Bone marrow (tissue), 2 donors: ENCODE measurements around the gene MICB.
A peak's percentile ranks its signal among the peaks of the same experiment; 100 is the strongest.
"Not testable (repeated sequence)": the region's sequence is repeated elsewhere in the genome, so short reads cannot be mapped to it uniquely, and the experiment has no call there.

Experiments used
- DNase-seq, 2 donors: peaks; one replicate each; lab custom pipeline; 2025; lab: John Stamatoyannopoulos, UW

Gene MICB

GRCh38 chr6:31497531-31498476 lies at the start of gene MICB:
TSS of gene MICB (plus strand) at chr6:31498145. CDS start at chr6:31498194, 49 bp downstream.
- peak; percentile 35 to 66 for DNase-seq

DNA sequence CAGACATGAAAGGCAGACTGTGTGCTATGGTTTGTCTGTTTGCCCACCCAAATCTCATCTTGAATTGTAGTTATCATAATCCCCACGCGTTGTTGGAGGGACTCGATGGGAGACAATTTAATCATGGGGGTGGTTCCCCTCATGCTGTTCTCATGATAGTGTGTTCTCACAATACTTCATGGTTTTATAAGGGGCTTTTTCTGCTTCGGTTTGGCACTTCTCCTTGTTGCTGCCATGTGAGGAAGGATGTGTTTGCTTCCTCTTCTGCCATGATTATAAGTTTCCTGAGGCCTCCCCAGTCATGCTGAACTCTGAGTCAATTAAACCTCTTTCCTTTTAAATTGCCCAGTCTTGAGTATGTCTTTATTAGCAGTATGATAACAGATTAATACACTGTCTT lies 47.2 kb upstream of the MICB start:
- peak in 1 of 2 donors; percentile 13 for DNase-seq

- DNase-seq: no peak
These were observed 45.1 kb upstream of the MICB start for GRCh38 chr6:31452859-31453258.

DNA sequence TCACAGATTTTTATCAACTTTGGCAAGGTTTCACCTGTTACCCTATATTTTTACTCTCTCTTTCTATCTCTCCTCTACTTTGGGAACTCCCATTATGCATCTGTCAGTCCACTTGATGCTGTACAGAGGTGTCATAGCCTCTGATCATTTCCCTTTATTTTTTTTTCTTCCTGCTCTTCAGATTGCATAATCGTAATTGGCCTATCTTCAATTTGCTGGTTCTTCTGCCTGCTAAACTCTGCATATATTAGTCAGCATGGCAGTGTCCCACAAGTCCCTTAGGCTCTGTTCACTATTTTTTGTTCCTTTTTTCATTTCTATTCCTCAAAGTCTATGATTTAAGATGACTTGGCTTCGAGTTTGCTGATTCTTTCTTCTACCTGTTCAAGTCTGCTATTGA lies 44.7 kb upstream of the MICB start:
- peak in 1 of 2 donors; percentile 33 for DNase-seq

DNA sequence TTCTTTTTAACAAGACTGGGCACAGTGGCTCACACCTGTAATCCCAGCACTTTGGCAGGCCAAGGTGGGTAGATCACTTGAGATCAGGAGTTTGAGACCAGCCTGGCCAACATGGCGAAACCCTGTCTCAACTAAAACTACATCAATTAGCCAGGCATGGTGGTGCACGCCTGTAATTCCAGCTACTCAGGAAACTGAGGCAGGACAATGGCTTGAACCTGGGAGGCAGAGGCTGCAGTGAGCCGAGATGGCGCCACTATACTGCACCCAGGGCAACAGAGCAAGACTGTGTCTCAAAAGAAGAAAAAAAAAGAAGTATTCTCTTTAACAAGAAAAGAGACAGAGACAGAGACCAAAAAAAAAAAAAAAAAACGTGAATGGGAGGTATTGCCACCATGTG lies 38.1 kb upstream of the MICB start:
- not testable (repeated sequence) for DNase-seq

DNA sequence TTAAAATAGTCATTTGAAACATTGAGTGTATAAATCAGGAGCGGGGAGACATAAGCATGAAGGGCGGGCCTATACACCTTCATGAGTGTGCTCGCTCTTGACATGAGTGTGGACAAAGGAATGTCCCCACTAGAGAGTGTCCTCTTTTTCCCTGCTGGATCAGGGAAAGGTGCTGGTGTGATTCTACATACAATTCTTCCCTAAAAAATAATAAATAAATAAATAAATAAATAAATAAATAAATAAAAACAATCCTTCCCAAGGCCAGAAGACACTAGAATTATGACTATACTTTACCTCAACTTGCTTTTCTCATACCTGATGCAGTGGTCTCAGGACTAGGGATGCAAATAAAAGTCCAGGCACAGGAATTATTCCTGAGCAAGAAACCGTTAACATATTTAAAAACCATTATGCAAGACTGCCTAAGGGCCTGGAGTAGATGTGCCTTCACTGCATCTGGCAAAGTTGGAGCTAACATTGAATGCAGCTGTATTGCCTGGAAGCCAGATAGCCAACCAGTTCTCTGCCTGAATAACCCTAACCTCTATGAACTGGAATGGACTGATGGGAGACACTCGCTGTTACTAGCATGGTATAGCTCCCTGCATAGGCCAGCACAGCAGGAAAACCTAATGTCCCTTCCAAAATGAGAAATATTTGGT lies 37.5 kb upstream of the MICB start:
- DNase-seq: no peak

GRCh38 chr6:31462026-31462963 lies 35.6 kb upstream of the MICB start:
- no peak for DNase-seq

GRCh38 chr6:31462964-31463870 lies 34.7 kb upstream of the MICB start:
- DNase-seq: peak; percentile 59 to 85

- no peak for DNase-seq
These were observed 33.4 kb upstream of the MICB start for GRCh38 chr6:31464252-31465184.

DNA sequence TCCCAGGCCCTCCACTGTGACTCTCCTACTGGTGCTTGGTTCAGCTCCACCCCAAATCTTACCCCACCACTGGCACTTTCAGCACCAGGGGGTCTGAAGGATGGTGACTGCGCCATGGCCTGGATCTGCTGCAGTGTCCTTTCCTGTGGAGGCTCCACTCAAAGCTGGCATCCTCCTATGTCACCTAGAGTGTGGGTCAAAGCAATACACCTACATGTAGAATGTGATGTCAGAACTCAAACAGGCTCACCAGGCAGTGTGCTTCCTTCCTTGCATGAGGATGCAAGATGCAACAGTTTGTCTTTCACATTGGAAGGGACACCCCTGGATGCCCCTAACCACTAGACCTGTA lies 32.8 kb upstream of the MICB start:
- DNase-seq: no peak

GRCh38 chr6:31465718-31466117 lies 32.2 kb upstream of the MICB start:
- no peak for DNase-seq

GRCh38 chr6:31466466-31466865 lies 31.5 kb upstream of the MICB start:
- no peak for DNase-seq

- no peak for DNase-seq
These were observed 30.8 kb upstream of the MICB start for GRCh38 chr6:31467151-31467550.

DNA sequence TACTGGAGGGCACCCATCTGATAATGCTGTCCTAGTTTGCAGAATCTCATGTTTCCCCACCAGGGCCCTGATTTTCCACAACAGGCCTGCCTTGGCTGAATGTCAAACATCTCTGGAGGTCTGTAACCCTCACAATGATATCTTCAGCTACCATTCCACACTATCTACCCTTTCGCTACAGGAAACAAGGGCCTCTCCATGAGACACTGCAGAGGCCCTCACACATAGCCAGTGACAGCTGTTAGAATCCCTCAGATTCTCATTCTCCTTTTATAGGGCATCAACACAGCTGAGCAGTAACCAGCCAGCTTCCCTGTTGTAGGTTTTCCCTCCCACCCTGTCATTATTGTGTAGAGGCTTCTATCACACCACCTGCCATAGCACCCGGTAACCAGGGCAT lies 29.6 kb upstream of the MICB start:
- no peak for DNase-seq

GRCh38 chr6:31470801-31471200 lies 27.1 kb upstream of the MICB start:
- no peak for DNase-seq

- no peak for DNase-seq
These were observed 26.2 kb upstream of the MICB start for GRCh38 chr6:31471711-31472110.

DNA sequence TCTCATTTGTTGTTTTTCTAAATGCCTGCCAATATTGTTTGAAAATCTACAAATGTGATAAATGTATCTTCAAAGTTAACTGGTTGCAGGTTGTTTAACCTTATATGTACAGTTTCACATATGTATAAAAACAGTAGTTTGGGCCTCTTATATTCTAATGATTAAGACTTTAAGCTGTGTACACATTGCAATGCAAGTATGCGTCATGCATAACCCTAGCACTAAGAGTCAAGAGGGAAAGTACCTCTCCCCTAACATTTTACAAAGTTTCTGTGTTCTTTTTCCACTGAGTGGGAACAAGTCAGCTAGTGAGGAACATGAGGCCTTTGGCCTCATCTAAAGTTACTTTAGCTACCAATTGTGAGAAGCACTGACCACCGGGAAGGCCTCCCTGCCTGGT lies 25.7 kb upstream of the MICB start:
- no peak for DNase-seq

DNA sequence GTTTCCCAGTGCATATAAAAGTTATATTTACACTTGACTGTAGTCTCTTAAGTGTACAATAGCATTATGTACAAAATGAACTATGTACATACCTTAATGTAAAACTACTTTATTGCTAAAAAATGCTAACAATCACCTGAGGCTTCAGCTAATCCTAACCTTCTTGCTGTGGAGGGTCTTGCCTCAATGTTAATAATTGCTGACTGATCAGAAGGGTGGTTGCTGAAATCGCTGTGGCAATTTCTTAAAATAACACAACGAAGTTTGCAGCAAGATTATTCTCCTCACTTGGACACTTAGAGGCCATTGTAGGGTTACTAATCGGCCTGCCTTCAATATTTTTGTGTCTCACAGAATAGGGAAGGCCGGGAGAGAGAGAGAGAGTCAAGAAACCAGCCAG lies 24.7 kb upstream of the MICB start:
- DNase-seq: no peak

DNA sequence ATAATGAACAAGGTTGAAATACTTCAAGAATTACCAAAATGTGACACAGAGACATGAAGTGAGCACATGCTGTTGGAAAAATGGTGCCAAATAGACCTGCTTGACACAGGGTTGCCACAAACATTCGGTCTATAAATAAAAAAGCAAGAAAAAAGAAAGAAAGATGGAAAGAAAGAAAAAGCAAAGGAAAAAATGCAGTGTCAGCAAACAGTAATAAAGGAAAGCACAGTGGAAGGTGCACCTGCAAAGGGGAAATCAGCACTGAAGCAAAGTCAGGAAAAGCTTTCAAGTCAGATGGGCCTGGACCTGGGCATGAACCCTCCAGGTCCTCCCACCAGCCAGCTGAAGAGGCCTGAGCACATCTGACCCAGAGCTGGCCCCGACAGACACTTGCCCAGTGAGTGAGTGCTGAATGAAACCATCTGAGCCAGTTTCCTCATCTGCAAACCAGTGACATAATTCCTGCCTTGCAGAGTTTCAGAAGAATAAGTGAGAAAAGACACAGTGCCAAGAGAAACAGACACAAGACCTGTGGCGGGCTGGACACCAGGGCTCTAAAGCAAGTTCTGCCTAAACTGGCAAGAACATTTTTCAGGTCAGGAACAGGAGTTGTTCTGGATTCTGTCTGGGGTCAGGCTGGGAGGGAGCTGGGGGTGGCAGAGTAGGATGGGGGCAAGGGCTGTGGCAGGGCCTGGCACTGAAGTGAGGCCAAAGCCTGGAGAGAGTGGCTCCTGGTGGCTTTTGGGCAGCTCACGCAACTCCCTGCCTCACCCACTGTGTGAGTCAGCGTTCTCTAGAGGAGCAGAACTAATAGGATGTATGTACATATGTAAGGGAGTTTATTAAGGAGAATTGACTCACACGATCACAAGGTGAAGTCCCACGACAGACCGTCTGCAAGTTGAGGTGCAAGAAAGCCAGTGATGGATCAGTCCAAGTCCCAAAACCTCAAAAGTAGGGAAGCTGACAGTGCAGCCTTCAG lies 23.9 kb upstream of the MICB start:
- DNase-seq: no peak
